ENCODE results near the gene HPN.

HPN gene

GRCh38 chr19:34998777-34999497 is 42.6 kb upstream of the HPN start:
- Histone ChIP-seq H3K4me1 (no peaks in the 10 kb centered on the region), H3K9me3 (no peaks in the 10 kb centered on the region), H3K4me3 (ENCODE audit: low read depth, low read length) (no peak overlapping the region), H3K27me3 (no peaks in the 10 kb centered on the region), H3K36me3 (no peaks in the 10 kb centered on the region; the same call in 1 of the 2 replicates)
- DNase-seq: no peak
- no peak for TF ChIP-seq CTCF (IDR thresholded peaks at IDR 0.05; ENCODE audit: low read depth, low read length)

DNA sequence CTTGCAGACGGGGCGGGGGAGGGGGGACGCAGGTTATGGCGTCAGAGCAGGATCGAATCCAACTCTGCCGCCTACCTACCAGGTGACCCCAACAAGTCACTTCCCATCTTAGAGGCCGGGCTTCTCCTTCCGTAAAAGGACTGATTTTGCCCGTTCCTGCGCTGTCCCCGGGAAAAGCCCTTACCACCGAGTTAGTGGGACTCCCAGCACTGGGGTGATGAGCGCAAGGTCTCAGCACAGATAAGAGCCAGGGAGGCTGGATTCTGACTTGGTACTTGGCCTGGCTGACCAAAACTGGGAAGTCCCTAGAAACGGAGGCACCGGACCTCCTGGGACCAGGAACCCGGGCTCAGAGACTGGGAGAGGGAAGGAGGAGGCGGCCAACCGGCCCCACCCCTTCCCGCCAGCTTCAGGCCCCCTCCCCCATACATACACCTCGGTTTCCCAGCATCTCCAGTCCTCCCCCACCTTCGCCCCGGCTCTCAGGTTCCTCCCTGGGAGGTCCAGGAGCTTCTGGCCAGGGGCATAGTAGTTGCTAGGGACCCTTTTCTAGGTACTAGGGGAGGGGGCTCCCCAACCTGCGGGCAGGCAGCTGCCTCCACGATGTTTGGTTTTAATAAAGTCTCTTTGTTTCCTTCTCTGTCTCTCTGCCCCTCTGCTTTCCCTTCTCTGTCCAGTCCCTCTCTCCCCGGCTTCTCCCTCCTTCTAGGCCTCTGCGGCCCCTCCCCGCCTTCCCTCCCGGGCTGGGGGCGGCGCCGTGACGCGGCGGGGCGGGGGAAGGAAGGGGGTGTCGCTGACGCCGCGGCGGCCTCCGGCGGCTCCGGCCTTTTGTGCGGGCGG is 41.8 kb upstream of the HPN start, which contains the start of gene GRAMD1A:
TSS of gene GRAMD1A (plus strand) at position 826 of the 840 bp plus-strand sequence. CDS start 156 bp downstream, outside the sequence.
- no peaks in the 10 kb centered on the region for H3K27me3 ChIP-seq
- peak within 1 kb of the TSS; percentile 65 for H3K4me3 ChIP-seq (ENCODE audit: low read depth, low read length)
- H3K9me3 ChIP-seq: no peaks in the 10 kb centered on the region
- no peaks in the 10 kb centered on the region; the same call in none of the 2 replicates for H3K36me3 ChIP-seq
- peak; percentile 85 for DNase-seq
- TF ChIP-seq CTCF (IDR thresholded peaks at IDR 0.05; ENCODE audit: low read depth, low read length): no peak
- no peaks in the 10 kb centered on the region for H3K4me1 ChIP-seq

GRCh38 chr19:35000338-35000646 is 41.2 kb upstream of the HPN start:
- H3K4me1 ChIP-seq: no peaks in the 10 kb centered on the region
- H3K9me3 ChIP-seq: no peaks in the 10 kb centered on the region
- DNase-seq: no peak
- H3K27me3 ChIP-seq: no peaks in the 10 kb centered on the region
- peak overlapping the region; percentile 65 for H3K4me3 ChIP-seq (ENCODE audit: low read depth, low read length)
- no peaks in the 10 kb centered on the region; the same call in none of the 2 replicates for H3K36me3 ChIP-seq
- no peak for TF ChIP-seq CTCF (IDR thresholded peaks at IDR 0.05; ENCODE audit: low read depth, low read length)

GRCh38 chr19:35000647-35001501 is 40.6 kb upstream of the HPN start:
- no peaks in the 10 kb centered on the region for H3K9me3 ChIP-seq
- H3K4me3 ChIP-seq (ENCODE audit: low read depth, low read length): peak overlapping the region; percentile 60
- H3K27me3 ChIP-seq: no peaks in the 10 kb centered on the region
- peak; percentile 33 for DNase-seq
- peaks cover 5% of the 10 kb centered on the region for H3K36me3 ChIP-seq
- no peaks in the 10 kb centered on the region for H3K4me1 ChIP-seq
- no peak for TF ChIP-seq CTCF (IDR thresholded peaks at IDR 0.05; ENCODE audit: low read depth, low read length)

DNA sequence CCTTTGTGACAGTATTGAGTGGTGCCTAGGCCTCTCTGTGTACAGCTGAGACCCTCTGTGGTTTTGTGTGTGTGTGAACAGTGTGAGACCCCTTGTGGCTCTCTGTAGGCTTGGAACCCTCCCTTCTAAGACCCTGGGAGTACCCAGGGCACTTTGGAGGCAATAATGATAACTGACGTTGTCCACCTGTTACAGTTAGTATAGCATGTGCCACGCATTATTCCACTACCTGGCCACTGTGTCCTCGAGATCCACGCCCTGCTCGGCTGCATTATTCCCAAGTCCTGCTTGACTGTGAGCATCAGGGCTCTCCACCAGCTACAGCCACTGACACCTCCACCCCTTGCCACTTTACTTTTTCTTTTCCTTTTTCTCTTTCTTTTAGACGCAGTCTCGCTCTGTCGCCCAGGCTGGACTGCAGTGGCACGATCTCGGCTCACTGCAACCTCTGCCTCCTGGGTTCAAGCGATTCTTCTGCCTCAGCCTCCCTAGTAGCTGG is 39.4 kb upstream of the HPN start:
- Histone ChIP-seq H3K9me3 (no peaks in the 10 kb centered on the region), H3K36me3 (peaks cover 10% of the 10 kb centered on the region), H3K4me3 (ENCODE audit: low read depth, low read length) (no peak overlapping the region), H3K27me3 (no peaks in the 10 kb centered on the region), H3K4me1 (no peaks in the 10 kb centered on the region)
- TF ChIP-seq CTCF (IDR thresholded peaks at IDR 0.05; ENCODE audit: low read depth, low read length): no peak
- DNase-seq: no peak

Measured in BE2C (cell line).